Esophagus squamous epithelium (tissue), 4 donors: ENCODE results near the gene PRPH.

ENCODE experiments used
- POLR2A ChIP-seq, 4 donors: fragments of 450-650 bp; IDR thresholded peaks; one replicate each; pipeline ENCODE4 v1.6.1; 2017; ENCODE audit warnings: antibody characterized with exemption in 4 of 4, mild to moderate bottlenecking in 4 of 4, moderate library complexity in 3 of 4
- TF ChIP-seq, protein P1 (sequence below), 6 experiments: fragments of 450-650 bp in 4 of 6; fragments of 200-600 bp in 2 of 6; sonication (generic) in 2 of 6; IDR thresholded peaks; one replicate each; pipeline ENCODE4 v1.5.1; 2016 to 2019; ENCODE audit warnings: antibody characterized with exemption in 6 of 6, mild to moderate bottlenecking in 4 of 6, moderate library complexity in 4 of 6

GRCh38 chr12:49263400-49263763 lies 31.6 kb upstream of the PRPH start:
- TF ChIP-seq, protein P1, sequence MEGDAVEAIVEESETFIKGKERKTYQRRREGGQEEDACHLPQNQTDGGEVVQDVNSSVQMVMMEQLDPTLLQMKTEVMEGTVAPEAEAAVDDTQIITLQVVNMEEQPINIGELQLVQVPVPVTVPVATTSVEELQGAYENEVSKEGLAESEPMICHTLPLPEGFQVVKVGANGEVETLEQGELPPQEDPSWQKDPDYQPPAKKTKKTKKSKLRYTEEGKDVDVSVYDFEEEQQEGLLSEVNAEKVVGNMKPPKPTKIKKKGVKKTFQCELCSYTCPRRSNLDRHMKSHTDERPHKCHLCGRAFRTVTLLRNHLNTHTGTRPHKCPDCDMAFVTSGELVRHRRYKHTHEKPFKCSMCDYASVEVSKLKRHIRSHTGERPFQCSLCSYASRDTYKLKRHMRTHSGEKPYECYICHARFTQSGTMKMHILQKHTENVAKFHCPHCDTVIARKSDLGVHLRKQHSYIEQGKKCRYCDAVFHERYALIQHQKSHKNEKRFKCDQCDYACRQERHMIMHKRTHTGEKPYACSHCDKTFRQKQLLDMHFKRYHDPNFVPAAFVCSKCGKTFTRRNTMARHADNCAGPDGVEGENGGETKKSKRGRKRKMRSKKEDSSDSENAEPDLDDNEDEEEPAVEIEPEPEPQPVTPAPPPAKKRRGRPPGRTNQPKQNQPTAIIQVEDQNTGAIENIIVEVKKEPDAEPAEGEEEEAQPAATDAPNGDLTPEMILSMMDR (IDR thresholded peaks at IDR 0.05): no peak
- TF ChIP-seq POLR2A (IDR thresholded peaks at IDR 0.05): no peak
